GM23248 (cell line): ENCODE results near the gene GAREM1. TPM values are rescaled to one million over a fixed set of nuclear protein-coding genes. Genes with fewer than 3 reads are reported as not detected.

Experiments
- DNase-seq: peaks from one replicate; pipeline ENCODE4 v3.0.0-alpha.2; 2015
- H2AFZ ChIP-seq: fragments of 200-600 bp; sonication (generic); 2 replicates; pipeline ENCODE4 v1.6.1; 2016; ENCODE audit warnings: antibody characterized with exemption
- H3F3A ChIP-seq: fragments of 200-600 bp; sonication (generic); 2 replicates; pipeline ENCODE4 v1.6.1; 2016; ENCODE audit warnings: mild to moderate bottlenecking, antibody characterized with exemption, mixed run types; ENCODE audit not compliant: insufficient read depth
- H3K27ac ChIP-seq: fragments of 200-600 bp; sonication (generic); 2 replicates; pipeline ENCODE4 v1.5.1; 2016; ENCODE audit warnings: mild to moderate bottlenecking
- H3K27me3 ChIP-seq: fragments of 200-600 bp; sonication (generic); replicated peaks from 2 replicates; pipeline ENCODE4 v1.6.1; 2016; ENCODE audit warnings: mild to moderate bottlenecking; ENCODE audit not compliant: insufficient read depth
- H3K36me3 ChIP-seq: fragments of 200-600 bp; sonication (generic); 2 replicates; pipeline ENCODE4 v1.6.1; 2016; ENCODE audit warnings: low read depth, mild to moderate bottlenecking
- H3K4me1 ChIP-seq: fragments of 200-600 bp; sonication (generic); 2 replicates; pipeline ENCODE4 v1.6.1; 2016; ENCODE audit warnings: mild to moderate bottlenecking; ENCODE audit not compliant: insufficient read depth
- H3K4me2 ChIP-seq: fragments of 200-600 bp; sonication (generic); one replicate; pipeline ENCODE4 v1.6.1; 2016; ENCODE audit warnings: mild to moderate bottlenecking; ENCODE audit not compliant: unreplicated experiment
- H3K4me3 ChIP-seq: fragments of 200-600 bp; sonication (generic); 2 replicates; pipeline ENCODE4 v1.5.1; 2016; ENCODE audit warnings: mild to moderate bottlenecking
- H3K79me2 ChIP-seq: fragments of 200-600 bp; sonication (generic); 2 replicates; pipeline ENCODE4 v1.6.1; 2016; ENCODE audit warnings: mild to moderate bottlenecking; ENCODE audit not compliant: insufficient read depth
- H3K9ac ChIP-seq: fragments of 200-600 bp; sonication (generic); 2 replicates; pipeline ENCODE4 v1.6.1; 2016; ENCODE audit warnings: mild to moderate bottlenecking
- H3K9me2 ChIP-seq: fragments of 200-600 bp; sonication (generic); 2 replicates; pipeline ENCODE4 v1.6.1; 2016; ENCODE audit warnings: mixed run types, mild to moderate bottlenecking, moderate library complexity; ENCODE audit not compliant: insufficient read depth
- H3K9me3 ChIP-seq: fragments of 200-600 bp; sonication (generic); one replicate; pipeline ENCODE4 v1.6.1; 2017; ENCODE audit warnings: low read depth
- H4K20me1 ChIP-seq: fragments of 200-600 bp; sonication (generic); 2 replicates; pipeline ENCODE4 v1.6.0; 2016; ENCODE audit not compliant: insufficient read depth
- EZH2 ChIP-seq: fragments of 200-600 bp; sonication (generic); IDR thresholded peaks from 2 replicates; pipeline ENCODE4 v1.6.1; 2018; ENCODE audit warnings: antibody characterized with exemption, mild to moderate bottlenecking; ENCODE audit not compliant: insufficient read depth, poor library complexity, severe bottlenecking
- EZH2phosphoT487 ChIP-seq: fragments of 200-600 bp; sonication (generic); IDR thresholded peaks from 2 replicates; pipeline ENCODE4 v1.6.1; 2018; ENCODE audit warnings: antibody characterized with exemption, moderate library complexity, mild to moderate bottlenecking, low read depth; ENCODE audit not compliant: insufficient read depth
- WGBS, 2 experiments: methylation state at CpG; one replicate each; pipeline ENCODE4 v1.1.6; 2015 to 2017; ENCODE audit warnings: low lambda C conversion rate in 2 of 2, low coverage in 1 of 2; ENCODE audit errors: missing lambda C conversion rate in 2 of 2; 5-methylcytosine and 5-hydroxymethylcytosine counted together
- in situ Hi-C: fragments of 300-500 bp; cut with MboI; formaldehyde crosslinking; loops from 2 replicates; pipeline ENCODE4 v1.15.0; 2020
- polyA plus RNA-seq: library from polyadenylated mRNA; unstranded; fragments of >200 nt; fragmentation: Nextera tagmentation; extraction: Ambion mirVana; gene quantifications from 2 replicates; pipeline ENCODE4 v1.2.1, GENCODE V29; 2016
- total RNA-seq: library from RNA; depleted of rRNA; stranded (reverse); fragments of >200 nt; shearing (Covaris generic); gene quantifications from 2 replicates; pipeline ENCODE4 v1.2.3, GENCODE V29; 2014

GAREM1 gene
- total and polyA plus RNA-seq, 2 experiments from 2014 or later, result 0.30 to 1.2 TPM

GRCh38 chr18:32437100-32437834, 33.4 kb downstream of the GAREM1 start:
- 51 to 59% methylated on average over 7 of the region's 7 CpGs for WGBS, 2 experiments
- in situ Hi-C loops, result no loop called here
- H3K9me3 ChIP-seq, result no peaks in the 10 kb centered on the region

GRCh38 chr18:32435631-32436500, 34.8 kb downstream of the GAREM1 start:
- H3K27ac ChIP-seq, result no peak overlapping the region
- 55 to 56% methylated on average over 5 of the region's 5 CpGs for WGBS, 2 experiments
- no peaks in the 10 kb centered on the region for H3F3A ChIP-seq
- no peaks in the 10 kb centered on the region for H3K4me1 ChIP-seq
- H3K9me2 ChIP-seq, result no peaks in the 10 kb centered on the region
- TF ChIP-seq EZH2phosphoT487 (no peak), EZH2 (no peak)
- H3K4me3 ChIP-seq, result no peak overlapping the region
- H3K27me3 ChIP-seq, result no peaks in the 10 kb centered on the region
- no peaks in the 10 kb centered on the region for H3K79me2 ChIP-seq
- H3K4me2 ChIP-seq, result no peak overlapping the region
- H3K9ac ChIP-seq, result no peak overlapping the region
- in situ Hi-C loops, result no loop called here
- H3K9me3 ChIP-seq, result no peaks in the 10 kb centered on the region
- H3K36me3 ChIP-seq, result no peaks in the 10 kb centered on the region
- no peaks in the 10 kb centered on the region for H4K20me1 ChIP-seq
- no peak for DNase-seq
- no peak overlapping the region for H2AFZ ChIP-seq

More at GRCh38 chr18:32437100-32437834, 33.4 kb downstream of the GAREM1 start:
- H4K20me1 ChIP-seq, result no peaks in the 10 kb centered on the region
- no peaks in the 10 kb centered on the region for H3K4me1 ChIP-seq
- H3K9ac ChIP-seq, result no peak overlapping the region
- H3K4me2 ChIP-seq, result no peak overlapping the region
- H3F3A ChIP-seq, result no peaks in the 10 kb centered on the region
- DNase-seq, result no peak
- no peaks in the 10 kb centered on the region for H3K36me3 ChIP-seq
- no peak overlapping the region for H3K4me3 ChIP-seq
- no peaks in the 10 kb centered on the region for H3K9me2 ChIP-seq
- H3K27me3 ChIP-seq, result peaks cover 3% of the 10 kb centered on the region; the same call in 1 of the 2 replicates
- no peak overlapping the region for H2AFZ ChIP-seq
- no peaks in the 10 kb centered on the region for H3K79me2 ChIP-seq
- no peak overlapping the region for H3K27ac ChIP-seq
- no peak for TF ChIP-seq EZH2phosphoT487
- TF ChIP-seq EZH2, result no peak

- H3F3A ChIP-seq, result no peaks in the 10 kb centered on the region
- peaks cover 9% of the 10 kb centered on the region for H3K4me1 ChIP-seq
- no peak for DNase-seq
- H3K27ac ChIP-seq, result no peak overlapping the region
- in situ Hi-C loops, result no loop called here
- no peaks in the 10 kb centered on the region for H3K27me3 ChIP-seq
- H3K4me2 ChIP-seq, result no peak overlapping the region
- H3K79me2 ChIP-seq, result no peaks in the 10 kb centered on the region
- H3K4me3 ChIP-seq, result no peak overlapping the region
- WGBS, 2 experiments, result 43 to 52% methylated on average over 2 of the region's 2 CpGs
- H3K36me3 ChIP-seq, result no peaks in the 10 kb centered on the region
- H3K9me3 ChIP-seq, result no peaks in the 10 kb centered on the region
- TF ChIP-seq EZH2, result no peak
- no peak for TF ChIP-seq EZH2phosphoT487
- no peak overlapping the region for H2AFZ ChIP-seq
- no peak overlapping the region for H3K9ac ChIP-seq
- H3K9me2 ChIP-seq, result no peaks in the 10 kb centered on the region
- no peaks in the 10 kb centered on the region for H4K20me1 ChIP-seq
Measured at GRCh38 chr18:32431753-32432152, 38.9 kb downstream of the GAREM1 start.

GRCh38 chr18:32429402-32429801, 41.3 kb downstream of the GAREM1 start:
- H3K9me3 ChIP-seq, result no peaks in the 10 kb centered on the region
- no peak overlapping the region for H3K9ac ChIP-seq
- H3K79me2 ChIP-seq, result no peaks in the 10 kb centered on the region
- no peak for DNase-seq
- H3K9me2 ChIP-seq, result no peaks in the 10 kb centered on the region
- H3K27ac ChIP-seq, result no peak overlapping the region
- 73 to 75% methylated on average over 3 of the region's 3 CpGs for WGBS, 2 experiments
- no peak overlapping the region for H3K4me2 ChIP-seq
- no peak overlapping the region for H3K4me3 ChIP-seq
- H4K20me1 ChIP-seq, result no peaks in the 10 kb centered on the region
- no peak for TF ChIP-seq EZH2
- TF ChIP-seq EZH2phosphoT487, result no peak
- H3K4me1 ChIP-seq, result peaks cover 21% of the 10 kb centered on the region
- H3F3A ChIP-seq, result 0 out of 2 replicates have a peak, but pooled peaks cover 2% of the 10 kb centered on the region
- H2AFZ ChIP-seq, result no peak overlapping the region
- in situ Hi-C loops, result loop anchor here (10.0 kb wide), 1 partner anchor 65 kb away; no protein-coding TSS in a partner anchor
- H3K27me3 ChIP-seq, result no peaks in the 10 kb centered on the region
- no peaks in the 10 kb centered on the region for H3K36me3 ChIP-seq
